H7 (cell line): ENCODE measurements around the gene BAK1. TPM values are rescaled to one million over a fixed set of nuclear protein-coding genes. Genes with fewer than 3 reads are reported as not detected.
"Not testable (repeated sequence)": the region's sequence is repeated elsewhere in the genome, so short reads cannot be mapped to it uniquely, and the experiment has no call there.

ENCODE experiments used
- DNase-seq: peaks from one replicate; pipeline ENCODE4 v3.0.0; 2012
- H3K27me3 ChIP-seq: 2 replicates; pipeline ENCODE4 v1.6.0; 2011; ENCODE audit warnings: mild to moderate bottlenecking, low read length; ENCODE audit not compliant: control insufficient read depth, insufficient read depth
- H3K36me3 ChIP-seq: replicated peaks from 2 replicates; pipeline ENCODE4 v1.5.1; 2011; ENCODE audit warnings: low read length; ENCODE audit not compliant: control insufficient read depth, insufficient read depth
- H3K4me3 ChIP-seq: 2 replicates; pipeline ENCODE4 v1.5.1; 2011; ENCODE audit warnings: low read depth, mild to moderate bottlenecking, control low read depth, low read length, moderate library complexity; ENCODE audit not compliant: insufficient read depth
- total RNA-seq: library from RNA; depleted of rRNA; stranded (reverse); fragments of >200 nt; shearing (Covaris generic); gene quantifications from 2 replicates; pipeline ENCODE4 v1.2.3, GENCODE V29; 2014; rRNA removed

BAK1 gene
- total RNA-seq, 1 experiment from 2014 or later: 45.9 TPM

DNA sequence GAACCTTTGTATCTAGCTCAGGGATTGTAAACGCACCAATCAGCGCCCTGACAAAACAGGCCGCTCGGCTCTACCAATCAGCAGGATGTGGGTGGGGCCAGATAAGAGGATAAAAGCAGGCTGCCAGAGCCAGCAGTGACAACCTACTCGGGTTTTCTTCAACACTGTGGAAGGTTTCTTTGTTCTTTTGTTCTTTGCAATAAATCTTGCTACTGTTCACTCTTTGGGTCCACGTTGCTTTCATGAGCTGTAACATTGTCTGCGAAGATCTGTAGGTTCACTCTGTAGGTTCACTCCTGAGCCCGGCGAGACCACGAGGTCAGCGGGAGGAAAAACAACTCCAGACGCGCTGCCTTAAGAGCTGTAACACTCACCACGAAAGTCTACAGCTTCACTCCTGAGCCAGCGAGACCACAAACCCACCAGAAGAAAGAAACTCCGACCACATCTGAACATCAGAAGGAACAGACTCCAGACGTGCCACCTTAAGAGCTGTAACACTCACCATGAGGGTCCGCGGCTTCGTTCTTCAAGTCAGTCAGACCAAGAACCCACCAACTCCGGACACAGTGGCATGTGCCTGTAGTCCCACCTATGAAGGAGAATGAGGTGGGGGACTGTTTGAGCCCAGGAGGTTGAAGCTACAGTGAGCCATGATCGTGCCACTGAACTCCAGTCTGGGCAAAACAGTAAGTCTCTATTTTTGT is 46.8 kb downstream of the BAK1 start:
- H3K4me3 ChIP-seq, DNase-seq, H3K27me3 ChIP-seq, H3K36me3 ChIP-seq: not testable (repeated sequence)

- not testable (repeated sequence) for H3K27me3 ChIP-seq, H3K36me3 ChIP-seq, H3K4me3 ChIP-seq, DNase-seq
Measured at GRCh38 chr6:33532431-33532830, 47.6 kb downstream of the BAK1 start.

GRCh38 chr6:33530617-33531016 is 49.5 kb downstream of the BAK1 start:
- not testable (repeated sequence) for H3K27me3 ChIP-seq, H3K36me3 ChIP-seq, DNase-seq, H3K4me3 ChIP-seq

Other genes starting within 250 kb of the BAK1 start
- 101 and 113 TPM in 2 replicates for gene KIFC1, start 188.5 kb downstream of the BAK1 start, total RNA-seq
- 38.3 and 41.9 TPM in 2 replicates for gene PHF1, start 169.3 kb downstream of the BAK1 start, total RNA-seq
- gene CUTA, start 162.2 kb downstream of the BAK1 start, total RNA-seq: 168 and 188 TPM in 2 replicates
- gene SYNGAP1, start 160.2 kb downstream of the BAK1 start, total RNA-seq: 8.3 and 13.4 TPM in 2 replicates
- gene ZBTB9, start 125.7 kb downstream of the BAK1 start, total RNA-seq: 15.5 and 16.4 TPM in 2 replicates
- gene ITPR3, start 41.0 kb upstream of the BAK1 start, total RNA-seq: 23.4 and 26.0 TPM in 2 replicates
- gene UQCC2, start 131.4 kb upstream of the BAK1 start, total RNA-seq: 67.1 and 93.6 TPM in 2 replicates
- gene IP6K3, start 166.6 kb upstream of the BAK1 start, total RNA-seq: 0.07 TPM in 1 of 2 replicates, not detected in the other
- 74.6 and 79.6 TPM in 2 replicates for gene LEMD2, start 208.9 kb upstream of the BAK1 start, total RNA-seq
- gene MLN, start 223.7 kb upstream of the BAK1 start, total RNA-seq: not detected in 2 replicates